ENCODE measurements around the gene RNF43.

GRCh38 chr17:58385359-58385899 is 31.9 kb downstream of the RNF43 start:
- TF ChIP-seq EZH2phosphoT487 (IDR thresholded peaks at IDR 0.05; ENCODE audit: insufficient read depth, low read depth) (no peak), EZH2 (IDR thresholded peaks at IDR 0.05; ENCODE audit: insufficient read depth, poor library complexity, severe bottlenecking) (no peak)

Measured in GM23248 (cell line).